Fibroblast of skin of left quadriceps (primary cell): ENCODE measurements around the gene NKX2-8.
A peak's percentile ranks its signal among the peaks of the same experiment; 100 is the strongest.

Experiments
- DNase-seq, 2 experiments: peaks; one replicate each; pipeline ENCODE4 v3.0.0-alpha.2; 2013; ENCODE audit warnings: low read depth in 2 of 2

Gene NKX2-8

GRCh38 chr14:36582011-36582873 is at the start of gene NKX2-8:
TSS of gene NKX2-8 (minus strand) at chr14:36582614. CDS start at chr14:36582389, 225 bp downstream.
- DNase-seq = no peak

GRCh38 chr14:36627981-36628380 is 45.6 kb upstream of the NKX2-8 start:
- DNase-seq = no peak

- DNase-seq = no peak
Measured at GRCh38 chr14:36626151-36626550, 43.7 kb upstream of the NKX2-8 start.

- no peak for DNase-seq
Measured at GRCh38 chr14:36625436-36625835, 43.0 kb upstream of the NKX2-8 start.

DNA sequence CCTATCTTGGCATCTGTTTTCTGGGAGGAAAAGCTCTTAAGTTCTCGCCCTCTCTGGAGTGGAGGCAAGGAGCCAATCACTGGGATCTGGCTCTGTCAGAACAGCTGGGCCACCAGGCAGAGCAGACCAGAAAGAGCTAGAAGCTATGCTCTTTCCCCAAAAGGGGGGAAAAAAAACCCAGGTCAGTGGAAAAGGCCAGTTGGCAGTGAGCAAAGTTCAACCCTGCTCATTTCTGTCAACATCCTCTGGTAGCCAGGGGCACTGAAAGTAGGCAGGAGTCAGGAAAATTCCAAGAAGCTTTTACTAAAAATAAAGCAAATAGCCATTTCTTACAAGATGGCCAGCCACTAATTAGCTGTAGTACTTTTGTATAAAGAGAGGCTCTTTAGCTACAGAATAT is 42.6 kb upstream of the NKX2-8 start:
- no peak for DNase-seq

GRCh38 chr14:36619853-36620252 is 37.4 kb upstream of the NKX2-8 start:
- no peak for DNase-seq

- DNase-seq = no peak
Measured at GRCh38 chr14:36619131-36619530, 36.7 kb upstream of the NKX2-8 start.

- DNase-seq = no peak
Measured at GRCh38 chr14:36618641-36619040, 36.2 kb upstream of the NKX2-8 start.

DNA sequence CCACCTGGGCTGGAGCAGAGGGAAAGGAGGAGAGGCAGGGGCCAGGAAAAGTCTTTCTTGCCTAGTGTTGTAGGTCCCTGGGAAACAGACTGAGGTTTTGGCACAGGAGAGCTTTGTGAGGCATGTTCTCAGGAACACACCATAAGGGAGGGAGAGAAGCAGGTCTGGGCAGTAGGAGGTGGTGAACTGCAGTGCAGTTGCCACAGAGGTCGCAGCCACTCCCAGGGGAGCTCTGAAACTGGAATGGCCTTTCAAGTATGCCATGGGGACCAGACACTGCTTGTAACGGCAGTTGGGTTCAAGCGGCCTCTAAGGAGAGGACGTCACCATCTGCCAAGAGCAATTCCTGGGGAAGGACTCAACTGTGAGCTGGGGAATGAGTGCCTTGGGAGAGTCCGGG is 35.4 kb upstream of the NKX2-8 start:
- DNase-seq = no peak

- DNase-seq = no peak
Measured at GRCh38 chr14:36605506-36605857, 23.1 kb upstream of the NKX2-8 start.

DNA sequence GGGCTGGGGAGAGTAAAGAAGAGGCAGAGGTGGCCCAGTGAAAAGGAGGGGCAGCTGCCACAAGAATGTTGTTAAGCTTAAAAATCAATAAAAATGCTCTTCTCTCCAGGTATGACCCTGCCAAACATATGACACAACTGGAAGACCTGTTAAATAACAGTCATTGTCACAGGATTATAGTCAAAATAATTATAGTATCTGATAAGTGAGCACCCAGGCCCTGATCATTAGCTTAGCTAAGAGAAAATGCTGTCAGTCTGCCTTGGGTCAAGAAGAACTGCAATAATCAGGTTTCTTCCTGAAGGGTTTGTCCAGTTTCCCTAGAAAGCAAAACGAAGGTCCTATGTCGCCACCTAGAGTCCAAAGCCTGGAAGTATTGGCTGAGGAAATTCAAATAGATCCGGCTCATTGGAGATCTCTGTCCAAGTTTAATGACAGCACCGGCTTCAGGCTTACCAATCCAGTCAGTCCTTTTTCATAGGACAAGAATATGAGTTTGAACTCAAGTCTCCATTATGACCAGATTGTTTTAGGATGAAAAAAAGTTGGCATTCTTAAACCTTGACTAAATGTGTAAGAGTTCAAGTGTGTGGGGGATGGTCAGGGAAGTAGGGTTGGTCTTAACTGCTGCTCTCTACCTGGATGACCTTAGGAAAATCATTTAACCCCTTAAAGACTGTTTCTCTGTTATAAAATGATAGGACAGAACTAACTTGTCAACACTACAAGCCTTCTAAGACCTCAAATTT is 22.5 kb upstream of the NKX2-8 start:
- DNase-seq = peak; percentile 40 to 43

GRCh38 chr14:36600431-36600830 is 18.0 kb upstream of the NKX2-8 start:
- DNase-seq = no peak

DNA sequence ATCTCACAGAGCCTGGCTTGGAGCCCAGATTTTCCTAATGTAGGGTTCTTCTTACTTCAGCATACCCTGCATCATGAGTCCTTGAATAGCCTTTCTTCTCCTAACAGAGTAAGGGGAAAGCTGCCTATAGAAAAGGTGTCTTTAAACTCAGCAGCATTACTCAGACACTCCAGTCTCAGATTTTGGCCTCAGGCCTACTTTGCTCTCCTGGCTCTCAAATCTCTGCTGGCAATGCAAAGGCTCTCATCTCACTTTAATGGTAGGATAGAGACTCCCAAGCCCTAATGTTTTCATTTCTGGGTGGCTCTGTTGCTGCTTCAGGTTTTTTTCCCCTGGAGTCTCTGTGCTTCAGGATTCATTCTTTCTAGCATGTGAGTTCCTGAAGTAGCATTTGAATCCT is 9.1 kb upstream of the NKX2-8 start:
- DNase-seq = no peak

DNA sequence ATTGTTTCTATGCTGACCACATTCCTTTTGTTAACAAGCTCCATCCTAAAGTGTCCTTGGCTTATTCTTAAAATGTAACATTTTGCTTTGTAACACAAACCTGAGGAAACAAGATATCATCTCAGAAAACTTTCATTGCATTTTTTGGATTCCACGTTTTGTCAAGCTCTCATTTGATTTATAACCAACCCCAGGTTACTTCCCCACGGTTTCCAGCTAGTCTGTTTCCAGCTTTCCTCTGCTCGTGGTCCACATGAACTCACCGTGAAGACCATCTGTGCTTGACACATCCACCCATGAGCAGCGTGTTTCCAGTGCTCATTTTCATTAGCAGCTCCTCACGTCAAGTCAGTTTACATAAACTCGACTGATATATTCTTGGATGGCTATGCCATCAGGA is 6.4 kb upstream of the NKX2-8 start:
- no peak for DNase-seq

DNA sequence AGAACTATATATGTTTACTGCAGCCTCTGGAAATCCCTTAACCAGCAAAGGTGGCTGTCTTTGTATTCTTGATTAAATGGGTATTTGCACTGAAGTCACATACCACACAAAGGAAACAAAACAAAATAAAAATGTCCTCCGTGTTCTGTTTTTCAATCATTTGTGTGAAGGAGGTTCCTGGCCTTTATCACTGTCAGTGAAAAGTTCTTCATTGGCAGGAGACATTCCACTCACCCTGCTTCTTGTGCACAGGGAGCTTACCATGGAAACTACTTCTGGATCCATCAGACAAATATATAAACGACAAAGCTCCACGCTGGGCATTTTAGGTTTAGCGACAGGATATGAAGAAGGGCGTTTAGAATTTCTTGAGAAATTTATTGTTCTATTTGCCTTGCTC is 5.7 kb upstream of the NKX2-8 start:
- no peak for DNase-seq

GRCh38 chr14:36585100-36585499 is 2.7 kb upstream of the NKX2-8 start:
- DNase-seq = no peak

- DNase-seq = no peak
Measured at GRCh38 chr14:36583893-36584811, 1.7 kb upstream of the NKX2-8 start.

- no peak for DNase-seq
Measured at GRCh38 chr14:36583242-36583892, 953 bp upstream of the NKX2-8 start.

DNA sequence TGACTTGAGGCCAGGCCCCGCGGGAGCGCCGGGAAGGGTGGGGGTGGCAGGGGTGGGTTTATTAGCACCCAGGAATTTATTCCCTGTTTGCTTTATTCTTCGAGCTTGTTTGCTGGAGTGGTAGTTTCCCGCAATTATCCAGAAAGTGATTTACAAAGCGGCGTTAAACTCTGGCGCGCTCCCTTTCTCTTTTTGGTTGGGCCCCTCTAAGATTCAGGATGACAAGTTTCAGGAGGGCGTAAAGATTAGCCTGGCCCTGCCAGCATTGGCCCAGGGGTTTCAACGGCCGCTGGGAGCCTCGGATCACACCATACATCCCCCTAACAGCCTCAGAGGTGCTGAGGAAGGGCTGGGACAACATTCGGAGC is 444 bp upstream of the NKX2-8 start:
- DNase-seq = no peak

DNA sequence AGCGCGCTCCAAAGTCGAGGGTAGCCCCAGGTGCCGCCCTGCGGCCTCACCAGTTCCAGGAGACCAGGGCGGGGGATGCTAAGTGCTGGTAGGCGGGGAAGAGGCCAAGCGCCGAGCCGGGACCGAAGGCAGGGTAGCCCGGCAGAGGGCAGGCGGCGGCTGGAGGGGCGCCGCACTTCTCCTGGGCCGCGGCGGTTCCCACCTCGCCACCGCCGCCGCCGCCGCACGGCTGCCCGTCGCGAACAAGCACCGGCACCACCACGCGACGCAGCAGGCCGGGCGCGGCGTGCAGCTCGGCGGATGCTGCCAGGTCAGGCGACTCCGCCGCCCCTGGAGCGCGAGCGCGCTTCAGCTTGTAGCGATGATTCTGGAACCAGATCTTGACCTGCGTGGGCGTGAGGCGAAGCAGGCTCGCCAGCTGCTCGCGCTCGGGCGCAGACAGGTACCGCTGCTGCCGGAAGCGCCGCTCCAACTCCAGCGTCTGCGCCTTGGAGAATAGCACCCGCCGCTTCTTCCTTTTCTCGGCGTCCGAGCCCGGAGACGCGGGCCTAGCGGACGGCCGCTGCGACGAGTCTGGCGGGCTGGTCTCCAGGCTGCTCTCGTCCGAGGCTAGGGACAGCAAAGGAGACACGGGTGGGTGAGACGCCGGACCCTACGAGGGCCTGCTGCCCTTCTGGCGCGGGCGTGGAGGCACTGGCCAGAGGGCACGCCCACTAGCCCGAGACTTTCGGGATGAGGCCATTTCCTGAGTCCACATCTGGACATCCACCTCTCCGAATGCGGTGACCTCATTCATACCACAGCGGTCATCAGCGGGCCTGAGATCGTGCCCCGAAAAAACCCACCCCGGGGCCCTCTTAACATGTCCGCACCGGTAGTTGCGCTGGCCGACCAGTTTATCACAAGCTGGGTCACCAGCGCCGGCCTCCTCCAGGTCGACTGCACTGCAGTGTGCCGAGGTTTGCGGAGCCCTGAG is 1.3 kb downstream of the NKX2-8 start:
- no peak for DNase-seq
